Sigmoid colon (tissue), 4 donors: ENCODE measurements around the gene UQCC5.

Experiments
- CTCF ChIP-seq, 4 experiments: fragments of 450-650 bp in 3 of 4; fragments of 200-600 bp in 1 of 4; IDR thresholded peaks; one replicate each; pipeline ENCODE4 v1.5.1; 2016 to 2019; ENCODE audit warnings: antibody characterized with exemption in 4 of 4, mild to moderate bottlenecking in 3 of 4, moderate library complexity in 2 of 4
- EP300 ChIP-seq, 4 donors: sonication (generic); formaldehyde crosslinking; IDR thresholded peaks; one replicate each; pipeline ENCODE4 v1.6.1; 2017; ENCODE audit warnings: antibody characterized with exemption in 4 of 4
- POLR2A ChIP-seq, 2 donors: fragments of 450-650 bp; IDR thresholded peaks; one replicate each; pipeline ENCODE4 v1.6.1; 2016; ENCODE audit warnings: antibody characterized with exemption in 2 of 2, mild to moderate bottlenecking in 2 of 2, moderate library complexity in 2 of 2
- POLR2AphosphoS5 ChIP-seq, 4 donors: sonication (generic); formaldehyde crosslinking; IDR thresholded peaks; one replicate each; pipeline ENCODE4 v1.6.1; 2017; ENCODE audit warnings: antibody characterized with exemption in 4 of 4

DNA sequence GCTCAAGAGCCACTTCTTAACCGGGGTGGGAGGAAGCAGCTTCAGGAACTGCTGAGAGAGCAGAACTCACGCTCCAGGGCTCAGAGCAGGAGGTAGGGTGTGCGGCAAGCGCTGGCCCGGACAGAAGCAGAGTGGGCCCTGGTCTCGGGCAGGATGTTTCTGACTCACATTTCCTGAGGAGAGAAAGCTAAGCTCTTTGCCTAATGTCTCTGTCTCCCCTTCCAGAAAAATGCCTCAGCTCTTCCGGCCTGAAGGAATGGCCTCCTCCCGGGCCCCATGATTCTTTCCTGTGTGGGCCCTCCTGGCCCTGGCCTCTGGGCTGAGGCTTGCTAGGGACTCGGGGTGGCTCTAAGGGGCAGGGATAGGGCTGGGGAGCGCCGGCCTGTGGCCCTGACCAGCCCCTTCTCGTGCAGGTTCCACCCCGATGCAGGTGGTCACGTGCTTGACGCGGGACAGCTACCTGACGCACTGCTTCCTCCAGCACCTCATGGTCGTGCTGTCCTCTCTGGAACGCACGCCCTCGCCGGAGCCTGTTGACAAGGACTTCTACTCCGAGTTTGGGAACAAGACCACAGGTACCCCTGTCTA is 45.4 kb upstream of the UQCC5 start:
- TF ChIP-seq CTCF (IDR thresholded peaks at IDR 0.05) (no peak), EP300 (IDR thresholded peaks at IDR 0.05) (no peak), POLR2A (IDR thresholded peaks at IDR 0.05) (no peak), POLR2AphosphoS5 (IDR thresholded peaks at IDR 0.05) (peak in 2 of 4 donors; percentile 15 to 22)
